HepG2 (cell line): ENCODE measurements around the gene VASN. TPM values are rescaled to one million over a fixed set of nuclear protein-coding genes. Genes with fewer than 3 reads are reported as not detected.
A peak's percentile ranks its signal among the peaks of the same experiment; 100 is the strongest.

Experiments used
- ATF1 ChIP-seq: IDR thresholded peaks from 2 replicates; pipeline ENCODE4 v1.6.1; 2016; ENCODE audit warnings: mild to moderate bottlenecking, control low read depth
- CC2D1A ChIP-seq: sonication (generic); formaldehyde crosslinking; IDR thresholded peaks from 2 replicates; pipeline ENCODE4 v1.8.1; 2023; ENCODE audit warnings: mild to moderate bottlenecking, missing genetic modification reagents
- FOXC1 ChIP-seq: sonication (generic); formaldehyde crosslinking; IDR thresholded peaks from 2 replicates; pipeline ENCODE4 v1.8.0; 2022; ENCODE audit warnings: mild to moderate bottlenecking, missing genetic modification reagents, borderline replicate concordance
- GZF1 ChIP-seq: sonication (generic); formaldehyde crosslinking; IDR thresholded peaks from 2 replicates; pipeline ENCODE4 v1.5.1; 2020; ENCODE audit warnings: mild to moderate bottlenecking, missing genetic modification reagents
- HNRNPL ChIP-seq: fragments of 200-400 bp; formaldehyde crosslinking; IDR thresholded peaks from 2 replicates; pipeline ENCODE4 v1.6.1; 2017; ENCODE audit warnings: mild to moderate bottlenecking, low read depth, low read length
- IRF9 ChIP-seq: sonication (generic); formaldehyde crosslinking; IDR thresholded peaks from 2 replicates; pipeline ENCODE4 v1.8.0; 2022; ENCODE audit warnings: missing genetic modification reagents, mild to moderate bottlenecking, borderline replicate concordance
- MAFG ChIP-seq: sonication (generic); formaldehyde crosslinking; IDR thresholded peaks from 2 replicates; pipeline ENCODE4 v1.5.1; 2020; ENCODE audit warnings: mild to moderate bottlenecking, missing genetic modification reagents
- MAFK ChIP-seq, 2 experiments: IDR thresholded peaks in 1 of 2; conservative IDR thresholded peaks in 1 of 2; 2 replicates each; pipeline ENCODE4 v1.6.1; 2011; ENCODE audit warnings: improper control_type of control experiment in 2 of 2, low read length in 2 of 2
- MTF2 ChIP-seq: sonication (generic); formaldehyde crosslinking; IDR thresholded peaks from 2 replicates; pipeline ENCODE4 v1.5.0; 2020; ENCODE audit warnings: missing genetic modification reagents, borderline replicate concordance
- NFRKB ChIP-seq: fragments of 450-650 bp; IDR thresholded peaks from 2 replicates; pipeline ENCODE4 v1.6.1; 2017
- SP1 ChIP-seq, 2 experiments: fragments of 450-650 bp in 1 of 2; sonication (generic) in 1 of 2; formaldehyde crosslinking in 1 of 2; IDR thresholded peaks; 2 replicates each; pipeline versions ENCODE4 v1.4.0 to v1.6.1; 2016 to 2020; ENCODE audit warnings: missing genetic modification reagents in 1 of 2
- TCF12 ChIP-seq, 2 experiments: fragments of 450-650 bp in 1 of 2; sonication (generic) in 1 of 2; formaldehyde crosslinking in 1 of 2; IDR thresholded peaks; 2 replicates each; pipeline versions ENCODE4 v1.6.1 to v1.8.0; 2017 to 2022; ENCODE audit warnings: antibody characterized with exemption in 1 of 2, mild to moderate bottlenecking in 1 of 2, missing genetic modification reagents in 1 of 2, moderate library complexity in 1 of 2
- TMF1 ChIP-seq: sonication (generic); formaldehyde crosslinking; IDR thresholded peaks from 2 replicates; pipeline ENCODE4 v1.8.1; 2022; ENCODE audit warnings: low read depth, missing genetic modification reagents
- TP53 ChIP-seq: sonication (generic); formaldehyde crosslinking; conservative IDR thresholded peaks from 2 replicates; pipeline ENCODE4 v1.4.0; 2020; ENCODE audit warnings: missing genetic modification reagents
- U2AF1 ChIP-seq: fragments of 200-400 bp; formaldehyde crosslinking; optimal IDR thresholded peaks from 2 replicates; pipeline ENCODE3; 2017; ENCODE audit warnings: mild to moderate bottlenecking, low read depth, low read length
- ZBTB2 ChIP-seq: sonication (generic); formaldehyde crosslinking; IDR thresholded peaks from 2 replicates; pipeline ENCODE4 v1.8.0; 2022; ENCODE audit warnings: low read depth, missing genetic modification reagents
- ZC3H13 ChIP-seq: sonication (generic); formaldehyde crosslinking; IDR thresholded peaks from 2 replicates; pipeline ENCODE4 v1.8.1; 2023; ENCODE audit warnings: mild to moderate bottlenecking, missing genetic modification reagents, moderate library complexity
- ZNF232 ChIP-seq: sonication (generic); formaldehyde crosslinking; IDR thresholded peaks from 2 replicates; pipeline ENCODE4 v1.4.0; 2020; ENCODE audit warnings: missing genetic modification reagents, borderline replicate concordance
- ZNF343 ChIP-seq: sonication (generic); formaldehyde crosslinking; IDR thresholded peaks from 2 replicates; pipeline ENCODE4 v1.4.0; 2020; ENCODE audit warnings: mild to moderate bottlenecking, missing genetic modification reagents
- ZNF780A ChIP-seq: sonication (generic); formaldehyde crosslinking; IDR thresholded peaks from 2 replicates; pipeline ENCODE4 v1.8.0; 2022; ENCODE audit warnings: mild to moderate bottlenecking, missing genetic modification reagents, moderate library complexity
- polyA plus RNA-seq, 8 experiments: library from polyadenylated mRNA; depleted of rRNA in 3 of 8; stranded (reverse) in 7 of 8; unstranded in 1 of 8; fragments of >200 nt; fragmentation: Illumina TruSeq in 4 of 8; extraction: Trizol in 4 of 8; gene quantifications; 2 replicates each; pipeline versions ENCODE4 v1.2.1 to v1.2.3, GENCODE V29; 2011 to 2016; ENCODE audit warnings: low read depth in 4 of 8, missing spikeins in 1 of 8, mixed read lengths in 1 of 8; ENCODE audit not compliant: insufficient read depth in 1 of 8
- total RNA-seq, 5 experiments: library from RNA; depleted of rRNA; stranded (reverse); fragments of >200 nt; fragmentation: Illumina TruSeq; extraction: Trizol; gene quantifications; 2 replicates each; pipeline ENCODE4 v1.2.3, GENCODE V29; 2016; ENCODE audit warnings: low read depth in 1 of 5
- TF ChIP-seq, protein P1 (sequence below): sonication (generic); formaldehyde crosslinking; IDR thresholded peaks from 2 replicates; pipeline ENCODE4 v1.4.0; 2020; ENCODE audit warnings: mild to moderate bottlenecking, missing genetic modification reagents, borderline replicate concordance
- TF ChIP-seq, protein P2 (sequence below): sonication (generic); formaldehyde crosslinking; IDR thresholded peaks from 2 replicates; pipeline ENCODE4 v1.4.0; 2020; ENCODE audit warnings: missing genetic modification reagents

VASN gene
- total and polyA plus RNA-seq, 2 of the 13 experiments (the other 11 are each of a cell fraction or from before 2014, with no cell fraction given) = 8.4 to 18.2 TPM

DNA sequence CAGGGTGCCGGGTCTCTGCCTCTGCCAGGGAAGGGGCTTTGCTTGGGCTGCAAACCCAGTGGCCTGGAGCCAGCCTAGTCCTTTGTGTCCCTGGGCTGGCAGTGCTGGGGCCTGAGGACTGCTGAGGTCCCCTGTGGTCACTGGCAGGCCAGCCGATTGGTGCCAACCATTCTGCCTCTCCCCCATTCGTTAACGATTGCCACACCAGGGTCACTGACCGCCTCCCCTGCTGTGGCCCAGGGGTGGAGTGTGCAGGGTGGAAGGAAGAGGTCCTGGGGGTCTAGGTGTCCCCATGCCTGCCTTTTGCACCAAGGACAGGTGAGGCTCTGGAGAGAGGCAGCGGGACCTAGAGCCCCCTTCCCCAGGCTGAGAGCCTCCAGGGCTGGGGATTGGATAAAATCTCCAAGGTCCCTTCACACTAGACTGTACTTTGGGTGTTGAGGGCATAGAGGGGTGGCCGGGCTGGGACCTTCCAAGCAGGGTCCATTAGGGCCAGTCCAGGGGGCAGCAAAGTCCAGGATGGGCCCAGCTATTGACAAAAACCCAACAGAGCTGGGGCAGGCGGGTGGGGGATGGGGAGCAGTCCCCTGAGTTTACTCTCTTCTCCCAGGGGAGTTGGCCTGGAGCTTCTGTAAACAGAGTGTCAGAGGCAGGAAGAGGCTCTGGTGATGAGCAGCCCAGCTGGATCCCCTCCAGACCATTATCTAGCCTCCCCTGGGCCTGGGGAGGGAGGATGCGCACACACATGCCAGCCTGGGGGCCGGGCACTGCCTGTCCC lies 1.1 kb downstream of the VASN start (continued):
- TF ChIP-seq ZNF343 (CRISPR knock-in tag) (peak; percentile 86), IRF9 (no peak), ZNF780A (CRISPR knock-in tag) (no peak), ZC3H13 (CRISPR knock-in tag) (no peak), GZF1 (no peak), FOXC1 (CRISPR knock-in tag) (no peak), TCF12 (IDR thresholded peaks at IDR 0.05) (no peak), TCF12 (CRISPR knock-in tag; IDR thresholded peaks at IDR 0.05) (no peak), SP1 (IDR thresholded peaks at IDR 0.05) (no peak), SP1 (CRISPR knock-in tag; IDR thresholded peaks at IDR 0.05) (peak; percentile 18; the same call in 1 of the 2 replicates), NFRKB (no peak), TP53 (no peak), MAFG (CRISPR knock-in tag) (no peak), TMF1 (CRISPR knock-in tag) (0 out of 2 replicates have a peak, but pooled peaks have one; percentile 28), CC2D1A (CRISPR knock-in tag) (no peak), MAFK (conservative IDR thresholded peaks at IDR 0.05 in 1 of 2, IDR thresholded peaks at IDR 0.05 in 1 of 2; ENCODE audit: low read length in 2 of 2) (no peak), ATF1 (CRISPR knock-in tag) (no peak), U2AF1 (no peak), HNRNPL (peak; percentile 94), ZNF232 (CRISPR knock-in tag) (no peak; the same call in 1 of the 2 replicates), ZBTB2 (CRISPR knock-in tag) (no peak), MTF2 (CRISPR knock-in tag) (0 out of 2 replicates have a peak, but pooled peaks have one; percentile 57)
- TF ChIP-seq, protein P1, sequence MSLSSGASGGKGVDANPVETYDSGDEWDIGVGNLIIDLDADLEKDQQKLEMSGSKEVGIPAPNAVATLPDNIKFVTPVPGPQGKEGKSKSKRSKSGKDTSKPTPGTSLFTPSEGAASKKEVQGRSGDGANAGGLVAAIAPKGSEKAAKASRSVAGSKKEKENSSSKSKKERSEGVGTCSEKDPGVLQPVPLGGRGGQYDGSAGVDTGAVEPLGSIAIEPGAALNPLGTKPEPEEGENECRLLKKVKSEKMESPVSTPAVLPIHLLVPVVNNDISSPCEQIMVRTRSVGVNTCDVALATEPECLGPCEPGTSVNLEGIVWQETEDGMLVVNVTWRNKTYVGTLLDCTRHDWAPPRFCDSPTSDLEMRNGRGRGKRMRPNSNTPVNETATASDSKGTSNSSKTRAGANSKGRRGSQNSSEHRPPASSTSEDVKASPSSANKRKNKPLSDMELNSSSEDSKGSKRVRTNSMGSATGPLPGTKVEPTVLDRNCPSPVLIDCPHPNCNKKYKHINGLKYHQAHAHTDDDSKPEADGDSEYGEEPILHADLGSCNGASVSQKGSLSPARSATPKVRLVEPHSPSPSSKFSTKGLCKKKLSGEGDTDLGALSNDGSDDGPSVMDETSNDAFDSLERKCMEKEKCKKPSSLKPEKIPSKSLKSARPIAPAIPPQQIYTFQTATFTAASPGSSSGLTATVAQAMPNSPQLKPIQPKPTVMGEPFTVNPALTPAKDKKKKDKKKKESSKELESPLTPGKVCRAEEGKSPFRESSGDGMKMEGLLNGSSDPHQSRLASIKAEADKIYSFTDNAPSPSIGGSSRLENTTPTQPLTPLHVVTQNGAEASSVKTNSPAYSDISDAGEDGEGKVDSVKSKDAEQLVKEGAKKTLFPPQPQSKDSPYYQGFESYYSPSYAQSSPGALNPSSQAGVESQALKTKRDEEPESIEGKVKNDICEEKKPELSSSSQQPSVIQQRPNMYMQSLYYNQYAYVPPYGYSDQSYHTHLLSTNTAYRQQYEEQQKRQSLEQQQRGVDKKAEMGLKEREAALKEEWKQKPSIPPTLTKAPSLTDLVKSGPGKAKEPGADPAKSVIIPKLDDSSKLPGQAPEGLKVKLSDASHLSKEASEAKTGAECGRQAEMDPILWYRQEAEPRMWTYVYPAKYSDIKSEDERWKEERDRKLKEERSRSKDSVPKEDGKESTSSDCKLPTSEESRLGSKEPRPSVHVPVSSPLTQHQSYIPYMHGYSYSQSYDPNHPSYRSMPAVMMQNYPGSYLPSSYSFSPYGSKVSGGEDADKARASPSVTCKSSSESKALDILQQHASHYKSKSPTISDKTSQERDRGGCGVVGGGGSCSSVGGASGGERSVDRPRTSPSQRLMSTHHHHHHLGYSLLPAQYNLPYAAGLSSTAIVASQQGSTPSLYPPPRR = peak; percentile 71
- TF ChIP-seq, protein P2, sequence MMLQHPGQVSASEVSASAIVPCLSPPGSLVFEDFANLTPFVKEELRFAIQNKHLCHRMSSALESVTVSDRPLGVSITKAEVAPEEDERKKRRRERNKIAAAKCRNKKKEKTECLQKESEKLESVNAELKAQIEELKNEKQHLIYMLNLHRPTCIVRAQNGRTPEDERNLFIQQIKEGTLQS (CRISPR knock-in tag) = no peak
